MCF 10A (cell line): ENCODE data around the gene CATSPERZ. TPM values are rescaled to one million over a fixed set of nuclear protein-coding genes. Genes with fewer than 3 reads are reported as not detected.

ENCODE experiments used
- BruUV-seq: library from RNA; stranded (reverse); fragments of 400-500 nt; replicated peaks from 2 replicates; lab custom pipeline; 2021; lab: Mats Ljungman, UMichigan
- CTCF ChIA-PET: fragments of 300-600 bp; sonication (Branson Sonifier 250); formaldehyde crosslinking; extraction: SDS; loops from one replicate; lab custom pipeline; 2021; ENCODE audit warnings: antibody characterized with exemption, inconsistent platforms; lab: Yijun Ruan, JAX
- POLR2A ChIA-PET: fragments of 300-600, 350-650 bp; sonication (Branson Sonifier 250); formaldehyde crosslinking; extraction: SDS; loops from one replicate; lab custom pipeline; 2020; ENCODE audit warnings: antibody characterized with exemption, inconsistent platforms; lab: Yijun Ruan, JAX
- DNase-seq: peaks from one replicate; pipeline ENCODE4 v3.0.0-alpha.2; 2018; ENCODE audit not compliant: unreplicated experiment
- H3K27ac Mint-ChIP-seq: one replicate; pipeline ENCODE4 v1.8.0; 2022; ENCODE audit warnings: mild to moderate bottlenecking, low read depth, mixed read lengths; ENCODE audit not compliant: unreplicated experiment
- H3K27me3 Mint-ChIP-seq: one replicate; pipeline ENCODE4 v1.8.0; 2022; ENCODE audit warnings: mixed read lengths; ENCODE audit not compliant: insufficient read depth, unreplicated experiment
- H3K36me3 Mint-ChIP-seq: one replicate; pipeline ENCODE4 v1.8.0; 2022; ENCODE audit warnings: mild to moderate bottlenecking, moderate library complexity, mixed read lengths; ENCODE audit not compliant: insufficient read depth, unreplicated experiment
- H3K4me1 Mint-ChIP-seq: one replicate; pipeline ENCODE4 v1.8.0; 2022; ENCODE audit warnings: mixed read lengths; ENCODE audit not compliant: insufficient read depth, unreplicated experiment
- H3K4me3 Mint-ChIP-seq: one replicate; pipeline ENCODE4 v1.8.0; 2022; ENCODE audit warnings: mild to moderate bottlenecking, moderate library complexity, mixed read lengths; ENCODE audit not compliant: unreplicated experiment
- H3K9me3 Mint-ChIP-seq: one replicate; pipeline ENCODE4 v1.8.0; 2022; ENCODE audit warnings: mixed read lengths; ENCODE audit not compliant: unreplicated experiment
- intact Hi-C: fragments of 100-400 bp; cut with micrococcal nuclease; formaldehyde crosslinking; loops from 2 replicates; pipeline ENCODE4 v1.14.1; 2022
- total RNA-seq: library from RNA; stranded (reverse); gene quantifications from 2 replicates; pipeline ENCODE4 v1.2.3, GENCODE V29; 2022
- TF ChIP-seq, protein P1 (sequence below): fragments of 200-600 bp; IDR thresholded peaks from one replicate; pipeline ENCODE4 v1.8.0; 2022; ENCODE audit warnings: antibody characterized with exemption, mild to moderate bottlenecking; ENCODE audit not compliant: unreplicated experiment

CATSPERZ gene
- total RNA-seq, 1 experiment from 2014 or later: 0.68 TPM

DNA sequence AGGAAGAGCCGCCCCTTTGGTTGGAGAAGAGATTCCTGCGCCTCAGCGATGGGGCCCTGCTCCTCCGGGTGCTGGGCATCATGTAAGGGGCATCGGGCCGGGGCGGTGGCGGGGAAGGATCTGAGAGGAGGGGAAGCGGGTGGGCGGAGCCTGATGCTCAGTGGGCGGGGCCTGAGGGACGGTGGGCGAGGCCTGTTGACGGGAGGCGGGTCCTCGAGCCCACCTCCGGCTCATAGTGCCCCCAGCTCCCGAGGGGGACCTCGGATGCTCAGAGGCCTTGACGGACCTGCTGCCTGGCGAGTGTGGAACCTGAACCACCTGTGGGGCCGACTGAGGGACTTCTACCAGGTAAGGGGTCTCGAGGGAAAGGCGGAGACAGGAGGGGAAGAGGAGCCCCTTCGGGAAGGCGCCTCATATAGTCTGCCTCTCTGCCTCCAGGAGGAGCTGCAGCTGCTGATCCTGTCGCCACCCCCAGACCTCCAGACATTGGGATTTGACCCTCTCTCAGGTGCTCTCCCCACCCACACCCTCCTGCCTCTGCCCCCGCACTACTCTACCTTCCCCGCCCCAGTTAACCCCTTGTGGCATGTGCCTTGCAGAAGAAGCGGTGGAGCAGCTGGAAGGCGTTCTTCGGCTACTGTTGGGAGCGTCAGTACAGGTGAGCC is 40.6 kb downstream of the CATSPERZ start:
- Mint-ChIP-seq H3K4me3 (no peak overlapping the region), H3K27me3 (no peaks in the 10 kb centered on the region), H3K27ac (no peak overlapping the region), H3K9me3 (no peaks in the 10 kb centered on the region), H3K36me3 (no peaks in the 10 kb centered on the region), H3K4me1 (peaks cover 10% of the 10 kb centered on the region)
- ChIA-PET CTCF (interaction anchor here (0.6 to 4.2 kb wide), 11 partner anchors 8 to 433 kb away, joined by 3 to 58 read pairs (median 4); partner anchors contain the start of genes PRDX5 and TRMT112), POLR2A (interaction anchor here (1.2 to 15.4 kb wide), 5 partner anchors 9 to 69 kb away, joined by 3 to 285 read pairs (median 11); partner anchors contain the start of genes PRDX5 and TRMT112)
- TF ChIP-seq, protein P1, sequence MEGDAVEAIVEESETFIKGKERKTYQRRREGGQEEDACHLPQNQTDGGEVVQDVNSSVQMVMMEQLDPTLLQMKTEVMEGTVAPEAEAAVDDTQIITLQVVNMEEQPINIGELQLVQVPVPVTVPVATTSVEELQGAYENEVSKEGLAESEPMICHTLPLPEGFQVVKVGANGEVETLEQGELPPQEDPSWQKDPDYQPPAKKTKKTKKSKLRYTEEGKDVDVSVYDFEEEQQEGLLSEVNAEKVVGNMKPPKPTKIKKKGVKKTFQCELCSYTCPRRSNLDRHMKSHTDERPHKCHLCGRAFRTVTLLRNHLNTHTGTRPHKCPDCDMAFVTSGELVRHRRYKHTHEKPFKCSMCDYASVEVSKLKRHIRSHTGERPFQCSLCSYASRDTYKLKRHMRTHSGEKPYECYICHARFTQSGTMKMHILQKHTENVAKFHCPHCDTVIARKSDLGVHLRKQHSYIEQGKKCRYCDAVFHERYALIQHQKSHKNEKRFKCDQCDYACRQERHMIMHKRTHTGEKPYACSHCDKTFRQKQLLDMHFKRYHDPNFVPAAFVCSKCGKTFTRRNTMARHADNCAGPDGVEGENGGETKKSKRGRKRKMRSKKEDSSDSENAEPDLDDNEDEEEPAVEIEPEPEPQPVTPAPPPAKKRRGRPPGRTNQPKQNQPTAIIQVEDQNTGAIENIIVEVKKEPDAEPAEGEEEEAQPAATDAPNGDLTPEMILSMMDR: no peak
- no peak for DNase-seq
- intact Hi-C loops: no loop called here
- no TSS peak for BruUV-seq

DNA sequence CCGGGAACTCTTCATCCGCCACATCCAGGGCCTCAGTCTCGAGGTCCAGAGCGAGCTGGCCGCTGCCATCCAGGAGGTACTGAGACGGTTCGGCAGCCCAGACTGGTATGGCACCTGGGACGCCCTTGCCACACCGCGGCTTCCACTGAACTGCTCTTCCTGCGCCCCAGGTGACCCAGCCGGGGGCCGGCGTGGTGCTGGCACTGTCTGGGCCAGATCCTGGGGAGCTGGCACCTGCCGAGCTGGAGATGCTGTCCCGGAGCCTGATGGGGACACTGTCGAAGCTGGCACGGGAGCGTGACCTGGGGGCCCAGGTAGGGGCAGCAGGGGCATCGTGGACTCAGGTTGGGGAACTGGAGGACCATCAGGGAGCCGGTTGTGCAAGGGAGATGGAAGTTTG is 41.3 kb downstream of the CATSPERZ start:
- Mint-ChIP-seq H3K36me3 (no peaks in the 10 kb centered on the region), H3K27me3 (no peaks in the 10 kb centered on the region), H3K4me1 (peaks cover 9% of the 10 kb centered on the region), H3K4me3 (peak overlapping the region; percentile 14), H3K27ac (no peak overlapping the region), H3K9me3 (no peaks in the 10 kb centered on the region)
- no TSS peak for BruUV-seq
- POLR2A ChIA-PET: interaction anchor here (1.7 to 15.4 kb wide), 5 partner anchors 9 to 71 kb away, joined by 4 to 285 read pairs (median 11); partner anchors contain the start of genes PRDX5 and TRMT112
- CTCF ChIA-PET: interaction anchor here (0.6 to 4.2 kb wide), 11 partner anchors 8 to 432 kb away, joined by 3 to 58 read pairs (median 4); partner anchors contain the start of genes PRDX5 and TRMT112
- DNase-seq: no peak
- TF ChIP-seq, protein P1: no peak
- intact Hi-C loops: no loop called here

DNA sequence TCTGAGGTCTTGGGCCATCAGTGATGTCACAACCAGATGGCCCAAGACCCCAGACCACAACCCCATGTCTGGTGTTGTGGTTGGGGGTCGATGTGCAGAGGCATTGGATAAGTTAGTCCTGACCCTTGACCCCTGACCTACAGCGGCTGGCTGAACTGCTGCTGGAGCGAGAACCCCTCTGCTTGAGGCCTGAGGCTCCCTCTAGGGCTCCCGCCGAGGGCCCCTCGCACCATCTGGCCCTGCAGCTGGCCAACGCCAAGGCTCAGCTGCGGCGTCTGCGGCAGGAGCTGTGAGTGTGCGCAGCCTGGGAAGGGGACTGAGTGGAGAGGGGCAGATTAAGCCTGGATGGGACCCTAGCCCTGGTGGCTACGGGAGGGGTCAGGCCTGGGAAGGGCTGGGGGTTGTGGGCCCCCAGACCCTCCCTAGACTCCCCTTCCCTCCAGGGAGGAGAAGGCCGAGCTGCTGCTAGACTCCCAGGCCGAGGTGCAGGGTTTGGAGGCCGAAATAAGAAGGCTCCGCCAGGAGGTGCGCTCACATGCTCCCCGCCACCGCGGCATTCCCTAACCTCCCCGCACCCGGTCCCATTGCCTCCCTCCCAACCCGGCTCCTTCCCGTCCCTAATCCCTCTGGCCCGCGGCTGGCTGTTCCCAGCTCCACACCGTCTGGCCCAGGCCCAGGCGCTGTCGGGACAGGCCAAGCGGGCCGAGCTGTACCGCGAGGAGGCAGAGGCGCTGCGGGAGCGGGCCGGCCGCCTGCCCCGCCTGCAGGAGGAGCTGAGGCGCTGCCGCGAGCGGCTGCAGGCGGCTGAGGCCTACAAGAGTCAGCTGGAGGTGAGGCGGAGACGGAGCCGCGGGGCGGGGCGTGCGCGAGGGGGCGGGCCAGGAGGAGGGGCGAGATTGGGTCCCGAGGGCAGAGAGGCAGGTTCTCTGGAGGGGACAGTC is 42.0 kb downstream of the CATSPERZ start:
- Mint-ChIP-seq H3K4me1 (peaks cover 12% of the 10 kb centered on the region), H3K9me3 (no peaks in the 10 kb centered on the region), H3K27me3 (no peaks in the 10 kb centered on the region), H3K27ac (peak overlapping the region; percentile 35), H3K36me3 (no peaks in the 10 kb centered on the region), H3K4me3 (peak overlapping the region; percentile 65)
- ChIA-PET POLR2A (interaction anchor here (0.7 to 15.4 kb wide), 9 partner anchors 10 to 1889 kb away, joined by 3 to 285 read pairs (median 4); partner anchors contain the start of genes PRDX5 and TRMT112), CTCF (interaction anchor here (0.6 to 4.2 kb wide), 13 partner anchors 8 to 432 kb away, joined by 3 to 58 read pairs (median 4); partner anchors contain the start of genes PRDX5 and TRMT112)
- DNase-seq: peak; percentile 90
- intact Hi-C loops: no loop called here
- TF ChIP-seq, protein P1: peak; percentile 36
- no TSS peak for BruUV-seq
